Measurements from ENCODE around the gene WNT6.
A peak's percentile ranks its signal among the peaks of the same experiment; 100 is the strongest.

WNT6 gene

DNA sequence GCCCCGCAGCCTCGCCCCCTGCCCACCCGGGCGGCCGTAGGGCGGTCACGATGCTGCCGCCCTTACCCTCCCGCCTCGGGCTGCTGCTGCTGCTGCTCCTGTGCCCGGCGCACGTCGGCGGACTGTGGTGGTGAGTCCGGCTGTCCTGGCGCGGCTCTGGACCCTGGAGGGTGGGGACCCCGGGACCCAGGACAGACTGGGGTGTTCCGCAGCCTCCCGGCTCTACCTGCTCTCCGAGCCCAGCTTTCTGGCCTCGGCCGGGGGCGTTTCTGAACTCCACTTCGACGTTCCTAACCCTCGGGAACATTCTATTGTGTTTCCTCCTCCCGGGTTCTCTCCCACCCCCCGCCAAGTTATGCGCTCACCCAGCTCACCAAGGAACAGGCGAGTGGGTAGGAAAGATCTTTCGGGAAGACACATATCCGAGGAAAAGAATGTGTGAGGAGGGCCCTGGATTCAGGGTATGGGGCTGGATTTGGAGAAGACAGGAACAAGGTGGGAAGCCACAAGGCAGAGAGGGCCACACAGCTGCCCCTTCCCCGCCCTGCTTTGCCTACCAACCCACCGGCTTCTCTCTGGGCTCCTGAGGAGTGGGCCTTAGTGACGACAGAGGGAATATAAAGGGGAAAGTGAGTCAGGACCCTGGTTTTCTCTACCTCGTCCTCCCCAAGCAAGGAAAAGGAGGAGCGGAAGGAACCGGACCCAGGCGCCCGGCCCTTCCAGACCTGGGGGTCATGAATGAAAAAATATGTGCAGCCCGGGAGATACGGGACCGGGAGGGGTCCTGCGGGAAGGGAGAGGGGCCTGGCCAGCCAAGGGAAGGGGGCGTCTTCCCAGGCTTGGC lies 605 bp downstream of the WNT6 start:
- Histone ChIP-seq H3K27me3 (ENCODE audit: low read depth, low read length) (peaks cover 46% of the 10 kb centered on the region), H3K27ac (ENCODE audit: low read length) (no peak overlapping the region)

DNA sequence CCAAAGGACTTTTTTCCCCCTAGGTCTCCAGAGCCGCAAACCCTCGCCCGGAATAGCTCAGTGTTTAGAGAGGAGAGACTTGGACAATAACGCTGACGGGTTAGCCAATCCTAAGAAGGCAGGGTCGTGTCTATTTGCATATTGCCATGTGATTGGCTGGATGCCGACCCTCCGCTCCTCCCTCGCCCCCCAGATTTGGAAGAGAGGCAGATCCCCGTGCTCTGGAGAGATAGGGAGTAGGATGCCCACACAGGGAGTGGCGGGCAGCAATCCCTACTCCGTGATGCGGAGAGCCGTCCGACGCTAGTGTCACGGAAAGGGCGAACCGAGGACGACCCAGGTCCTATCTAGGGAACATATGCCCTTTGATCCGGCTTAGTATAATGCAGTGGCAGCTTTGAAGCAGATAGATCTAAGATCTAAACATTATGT lies 1.4 kb downstream of the WNT6 start:
- H3K4me3 ChIP-seq (ENCODE audit: low read depth in 1 of 2, low read length in 2 of 2) = no peak overlapping the region

More for the DNA sequence above, 605 bp downstream of the WNT6 start:
- Histone ChIP-seq H3K9me3 (ENCODE audit: control insufficient read depth in 1 of 2, low read length in 2 of 2) (no peaks in the 10 kb centered on the region), H3K36me3 (ENCODE audit: control insufficient read depth in 1 of 2, insufficient read depth in 2 of 2, low read length in 2 of 2) (no peaks in the 10 kb centered on the region), H3K4me3 (ENCODE audit: low read depth in 1 of 2, low read length in 2 of 2) (peak overlapping the region in 1 of 2 donors; percentile 47), H3K4me1 (ENCODE audit: control insufficient read depth in 1 of 2, insufficient read depth in 2 of 2, low read length in 2 of 2) (peaks cover 0 to 21% of the 10 kb centered on the region in 2 donors)

DNA sequence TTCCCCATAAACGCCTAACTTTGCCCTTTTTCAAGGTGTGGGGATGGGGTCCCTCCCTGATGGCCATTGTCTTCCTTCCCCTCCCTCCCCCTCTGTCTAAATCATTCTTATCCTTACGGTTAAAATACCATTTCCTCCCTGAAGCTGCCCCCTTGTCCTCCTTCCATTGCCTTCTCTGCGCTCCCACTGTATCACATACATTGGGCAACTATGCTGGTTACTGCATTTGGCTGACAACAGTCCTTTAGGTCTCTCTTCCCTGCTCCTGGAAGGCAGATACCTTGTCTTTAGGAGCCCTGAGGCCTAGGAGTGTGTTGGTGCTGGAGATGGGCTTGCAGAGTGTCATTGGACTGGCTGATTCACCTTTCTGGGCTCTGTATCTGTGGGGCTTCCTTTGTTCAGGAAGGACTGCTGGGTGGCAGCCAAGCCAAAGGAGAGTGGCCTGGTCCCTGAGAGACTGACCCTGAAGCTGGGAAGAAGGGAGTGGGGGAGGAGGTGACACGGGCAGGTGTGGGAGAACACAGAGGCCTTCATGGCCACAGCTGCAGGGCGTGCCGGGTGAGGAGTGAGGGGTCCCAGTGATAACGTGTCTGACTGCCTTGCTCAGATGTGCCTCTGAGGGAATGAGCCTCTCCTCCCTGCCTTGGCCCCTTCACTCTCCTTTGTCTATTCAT lies 2.2 kb downstream of the WNT6 start:
- H3K27me3 ChIP-seq (ENCODE audit: low read depth, low read length) = peaks cover 39% of the 10 kb centered on the region
- H3K4me3 ChIP-seq (ENCODE audit: low read depth in 1 of 2, low read length in 2 of 2) = no peak overlapping the region
- peaks cover 0 to 21% of the 10 kb centered on the region in 2 donors for H3K4me1 ChIP-seq (ENCODE audit: control insufficient read depth in 1 of 2, insufficient read depth in 2 of 2, low read length in 2 of 2)
- H3K27ac ChIP-seq (ENCODE audit: low read length) = no peak overlapping the region
- H3K9me3 ChIP-seq (ENCODE audit: control insufficient read depth in 1 of 2, low read length in 2 of 2) = no peaks in the 10 kb centered on the region
- H3K36me3 ChIP-seq (ENCODE audit: control insufficient read depth in 1 of 2, insufficient read depth in 2 of 2, low read length in 2 of 2) = no peaks in the 10 kb centered on the region

More for the DNA sequence above, 1.4 kb downstream of the WNT6 start:
- Histone ChIP-seq H3K27me3 (ENCODE audit: low read depth, low read length) (peaks cover 43% of the 10 kb centered on the region), H3K4me1 (ENCODE audit: control insufficient read depth in 1 of 2, insufficient read depth in 2 of 2, low read length in 2 of 2) (peaks cover 0 to 21% of the 10 kb centered on the region in 2 donors), H3K9me3 (ENCODE audit: control insufficient read depth in 1 of 2, low read length in 2 of 2) (no peaks in the 10 kb centered on the region), H3K27ac (ENCODE audit: low read length) (no peak overlapping the region), H3K36me3 (ENCODE audit: control insufficient read depth in 1 of 2, insufficient read depth in 2 of 2, low read length in 2 of 2) (no peaks in the 10 kb centered on the region)

DNA sequence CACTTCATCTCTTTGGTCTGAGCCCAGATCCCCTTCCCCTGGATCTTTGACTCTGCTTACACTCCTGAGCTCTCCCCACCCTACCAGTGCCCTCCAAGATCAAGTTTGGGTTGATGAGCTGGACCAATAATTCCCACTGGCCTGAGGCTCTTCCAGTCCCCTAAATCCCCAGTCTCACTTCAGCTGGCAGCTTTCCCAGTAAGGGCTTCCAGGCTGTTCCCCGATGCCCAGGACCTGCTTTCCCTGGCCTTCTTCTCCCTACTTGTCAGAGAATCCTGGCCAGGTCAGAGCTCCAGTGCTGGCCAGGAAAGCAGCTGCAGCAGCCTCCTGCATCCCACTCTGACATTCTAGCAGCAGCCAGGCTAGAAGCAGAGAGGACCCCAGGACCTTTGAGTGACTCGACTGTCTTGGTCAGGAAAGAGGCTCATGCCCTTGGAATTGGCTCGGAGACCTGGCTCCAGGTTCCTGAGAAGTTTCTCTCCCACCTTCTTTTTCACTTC lies 3.5 kb downstream of the WNT6 start:
- no peaks in the 10 kb centered on the region for H3K36me3 ChIP-seq (ENCODE audit: control insufficient read depth in 1 of 2, insufficient read depth in 2 of 2, low read length in 2 of 2)

DNA sequence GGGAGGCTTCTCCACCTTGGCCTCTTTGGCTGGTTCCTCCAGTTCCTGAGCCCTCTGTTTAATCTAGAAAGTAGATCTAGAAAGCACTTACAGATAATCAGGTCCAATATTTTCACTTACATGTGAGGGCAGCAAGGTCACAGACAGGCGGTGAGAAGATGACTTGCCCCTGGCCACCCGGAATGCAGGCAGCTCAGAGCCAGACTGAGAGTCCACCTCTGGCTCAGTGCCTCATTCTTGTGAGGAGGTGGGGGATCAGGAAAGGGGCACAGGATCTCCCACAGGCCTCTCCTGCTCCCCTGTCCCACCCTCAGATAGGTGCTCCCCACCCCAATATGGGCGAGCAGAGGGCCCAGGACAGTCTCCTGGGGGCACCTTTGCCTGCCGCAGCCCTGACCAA lies 5.8 kb downstream of the WNT6 start:
- H3K4me3 ChIP-seq (ENCODE audit: low read depth in 1 of 2, low read length in 2 of 2) = no peak overlapping the region
- H3K4me1 ChIP-seq (ENCODE audit: control insufficient read depth in 1 of 2, insufficient read depth in 2 of 2, low read length in 2 of 2) = peaks cover 0 to 8% of the 10 kb centered on the region in 2 donors
- no peaks in the 10 kb centered on the region for H3K9me3 ChIP-seq (ENCODE audit: control insufficient read depth in 1 of 2, low read length in 2 of 2)
- no peaks in the 10 kb centered on the region for H3K36me3 ChIP-seq (ENCODE audit: control insufficient read depth in 1 of 2, insufficient read depth in 2 of 2, low read length in 2 of 2)
- H3K27ac ChIP-seq (ENCODE audit: low read length) = no peak overlapping the region
- H3K27me3 ChIP-seq (ENCODE audit: low read depth, low read length) = peaks cover 24% of the 10 kb centered on the region

More for the DNA sequence above, 3.5 kb downstream of the WNT6 start:
- Histone ChIP-seq H3K27ac (ENCODE audit: low read length) (no peak overlapping the region), H3K4me3 (ENCODE audit: low read depth in 1 of 2, low read length in 2 of 2) (no peak overlapping the region), H3K4me1 (ENCODE audit: control insufficient read depth in 1 of 2, insufficient read depth in 2 of 2, low read length in 2 of 2) (peaks cover 0 to 21% of the 10 kb centered on the region in 2 donors), H3K27me3 (ENCODE audit: low read depth, low read length) (peaks cover 31% of the 10 kb centered on the region), H3K9me3 (ENCODE audit: control insufficient read depth in 1 of 2, low read length in 2 of 2) (no peaks in the 10 kb centered on the region)

DNA sequence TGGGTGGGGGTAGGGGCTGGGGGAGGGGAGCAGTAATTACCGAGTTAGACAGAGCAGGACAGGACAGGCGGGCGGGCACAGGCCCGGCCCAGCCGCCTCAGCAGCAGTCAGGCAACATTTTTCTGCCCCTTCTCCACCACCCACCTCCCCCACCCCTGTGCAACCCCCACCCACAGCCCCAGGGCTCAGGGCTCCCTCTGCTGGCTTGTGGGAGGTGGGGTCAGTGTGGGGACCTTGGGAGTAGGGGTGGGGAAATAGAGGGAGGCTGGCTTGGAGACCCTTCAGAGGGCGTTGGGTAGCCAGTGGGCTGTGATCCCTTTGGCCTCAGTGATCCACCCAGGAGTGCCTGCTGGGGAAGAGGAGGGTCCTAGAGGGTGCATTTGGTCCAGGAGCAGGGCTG lies 6.4 kb downstream of the WNT6 start:
- no peaks in the 10 kb centered on the region for H3K9me3 ChIP-seq (ENCODE audit: control insufficient read depth in 1 of 2, low read length in 2 of 2)
- peaks cover 26% of the 10 kb centered on the region for H3K27me3 ChIP-seq (ENCODE audit: low read depth, low read length)
- peaks cover 0 to 5% of the 10 kb centered on the region in 2 donors for H3K4me1 ChIP-seq (ENCODE audit: control insufficient read depth in 1 of 2, insufficient read depth in 2 of 2, low read length in 2 of 2)
- no peak overlapping the region for H3K27ac ChIP-seq (ENCODE audit: low read length)
- no peak overlapping the region for H3K4me3 ChIP-seq (ENCODE audit: low read depth in 1 of 2, low read length in 2 of 2)
- no peaks in the 10 kb centered on the region for H3K36me3 ChIP-seq (ENCODE audit: control insufficient read depth in 1 of 2, insufficient read depth in 2 of 2, low read length in 2 of 2)

DNA sequence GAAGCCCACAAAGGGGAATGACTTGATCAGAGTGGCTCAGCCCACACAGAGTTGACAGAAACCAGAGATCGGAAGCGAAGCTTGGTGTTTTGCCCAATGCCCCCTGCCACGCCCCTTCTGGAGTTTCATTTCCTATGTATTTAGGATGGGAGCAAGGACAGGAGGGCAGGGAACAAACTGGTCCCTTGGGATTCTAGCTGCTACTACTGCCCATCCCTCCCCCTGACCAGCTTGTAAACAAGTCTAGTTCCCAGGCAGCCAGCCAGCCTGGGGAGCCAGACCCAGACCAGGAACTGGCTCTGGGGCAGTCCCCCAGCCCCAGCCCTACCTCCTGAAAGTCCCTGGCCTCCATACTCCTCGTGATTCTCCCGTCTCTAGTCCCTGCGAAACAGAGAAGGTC lies 8.3 kb downstream of the WNT6 start:
- Histone ChIP-seq H3K36me3 (ENCODE audit: control insufficient read depth in 1 of 2, insufficient read depth in 2 of 2, low read length in 2 of 2) (no peaks in the 10 kb centered on the region), H3K4me3 (ENCODE audit: low read depth in 1 of 2, low read length in 2 of 2) (no peak overlapping the region), H3K27me3 (ENCODE audit: low read depth, low read length) (peaks cover 35% of the 10 kb centered on the region), H3K27ac (ENCODE audit: low read length) (no peak overlapping the region), H3K4me1 (ENCODE audit: control insufficient read depth in 1 of 2, insufficient read depth in 2 of 2, low read length in 2 of 2) (peaks cover 0 to 15% of the 10 kb centered on the region in 2 donors), H3K9me3 (ENCODE audit: control insufficient read depth in 1 of 2, low read length in 2 of 2) (no peaks in the 10 kb centered on the region)

DNA sequence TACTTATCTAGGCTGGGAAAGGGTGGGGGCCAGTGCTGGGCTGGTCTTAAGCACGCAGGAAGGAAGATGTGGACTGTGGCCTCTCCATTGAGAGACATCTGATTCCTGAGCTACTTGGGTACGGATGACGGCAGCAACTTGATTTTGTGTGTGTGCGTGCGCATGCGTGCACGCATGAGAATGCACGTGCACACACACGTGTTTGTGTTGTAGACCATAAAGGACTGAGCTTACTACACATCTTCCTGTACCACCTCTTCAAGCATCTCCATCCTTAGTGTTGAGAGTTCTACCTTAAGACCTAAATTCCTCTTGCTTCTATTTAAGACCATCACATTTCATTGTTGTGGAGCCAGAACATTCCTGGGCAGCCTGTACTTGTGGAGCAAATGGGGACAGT lies 9.5 kb downstream of the WNT6 start:
- Histone ChIP-seq H3K4me3 (ENCODE audit: low read depth in 1 of 2, low read length in 2 of 2) (no peak overlapping the region), H3K4me1 (ENCODE audit: control insufficient read depth in 1 of 2, insufficient read depth in 2 of 2, low read length in 2 of 2) (peaks cover 0 to 20% of the 10 kb centered on the region in 2 donors), H3K36me3 (ENCODE audit: control insufficient read depth in 1 of 2, insufficient read depth in 2 of 2, low read length in 2 of 2) (no peaks in the 10 kb centered on the region), H3K27ac (ENCODE audit: low read length) (no peak overlapping the region), H3K9me3 (ENCODE audit: control insufficient read depth in 1 of 2, low read length in 2 of 2) (no peaks in the 10 kb centered on the region), H3K27me3 (ENCODE audit: low read depth, low read length) (peaks cover 44% of the 10 kb centered on the region)

DNA sequence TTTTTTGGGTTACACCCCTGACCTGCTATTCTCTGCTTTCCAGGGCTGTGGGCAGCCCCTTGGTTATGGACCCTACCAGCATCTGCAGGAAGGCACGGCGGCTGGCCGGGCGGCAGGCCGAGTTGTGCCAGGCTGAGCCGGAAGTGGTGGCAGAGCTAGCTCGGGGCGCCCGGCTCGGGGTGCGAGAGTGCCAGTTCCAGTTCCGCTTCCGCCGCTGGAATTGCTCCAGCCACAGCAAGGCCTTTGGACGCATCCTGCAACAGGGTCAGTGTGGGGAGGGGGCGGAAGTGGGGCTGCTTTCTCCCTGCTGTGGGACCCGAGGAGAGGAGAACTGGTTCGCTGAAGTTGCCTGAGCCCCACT lies 11.4 kb downstream of the WNT6 start:
- Histone ChIP-seq H3K4me1 (ENCODE audit: control insufficient read depth in 1 of 2, insufficient read depth in 2 of 2, low read length in 2 of 2) (peaks cover 0 to 20% of the 10 kb centered on the region in 2 donors), H3K36me3 (ENCODE audit: control insufficient read depth in 1 of 2, insufficient read depth in 2 of 2, low read length in 2 of 2) (no peaks in the 10 kb centered on the region), H3K27ac (ENCODE audit: low read length) (no peak overlapping the region), H3K4me3 (ENCODE audit: low read depth in 1 of 2, low read length in 2 of 2) (peak overlapping the region in 1 of 2 donors; percentile 21), H3K9me3 (ENCODE audit: control insufficient read depth in 1 of 2, low read length in 2 of 2) (no peaks in the 10 kb centered on the region), H3K27me3 (ENCODE audit: low read depth, low read length) (peaks cover 52% of the 10 kb centered on the region)

DNA sequence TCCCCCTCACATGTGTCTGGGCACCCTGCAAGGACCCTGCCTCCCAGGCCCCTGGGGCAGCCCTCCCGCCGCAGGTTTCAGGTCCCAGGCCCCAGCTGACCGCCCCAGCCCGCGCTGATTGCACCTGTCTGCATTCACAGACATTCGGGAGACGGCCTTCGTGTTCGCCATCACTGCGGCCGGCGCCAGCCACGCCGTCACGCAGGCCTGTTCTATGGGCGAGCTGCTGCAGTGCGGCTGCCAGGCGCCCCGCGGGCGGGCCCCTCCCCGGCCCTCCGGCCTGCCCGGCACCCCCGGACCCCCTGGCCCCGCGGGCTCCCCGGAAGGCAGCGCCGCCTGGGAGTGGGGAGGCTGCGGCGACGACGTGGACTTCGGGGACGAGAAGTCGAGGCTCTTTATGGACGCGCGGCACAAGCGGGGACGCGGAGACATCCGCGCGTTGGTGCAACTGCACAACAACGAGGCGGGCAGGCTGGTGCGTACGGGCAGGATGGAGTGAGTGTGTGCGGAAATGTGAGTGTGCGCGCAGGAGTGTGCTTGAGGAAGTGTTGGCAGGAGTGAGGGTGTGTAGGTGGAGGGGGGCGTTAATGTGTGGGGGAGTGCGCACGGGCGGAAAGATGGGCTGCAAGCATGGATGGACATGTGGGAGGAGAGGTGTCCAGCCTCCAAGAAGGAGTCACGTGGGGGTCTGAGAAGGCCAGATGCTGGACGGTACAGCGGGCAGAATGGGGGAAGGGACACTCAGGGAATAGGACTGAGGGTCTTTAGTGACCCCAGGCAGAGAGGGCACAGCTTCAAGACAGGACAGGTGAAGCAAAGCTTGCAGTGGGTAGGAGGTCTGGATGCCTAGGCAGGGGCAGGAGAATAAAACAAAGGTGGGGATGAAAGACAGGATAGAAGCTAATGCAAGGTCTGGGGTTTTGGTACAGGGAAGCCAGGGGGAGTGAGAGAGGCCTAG lies 12.0 kb downstream of the WNT6 start:
- H3K27ac ChIP-seq (ENCODE audit: low read length) = no peak overlapping the region
- H3K27me3 ChIP-seq (ENCODE audit: low read depth, low read length) = peaks cover 52% of the 10 kb centered on the region
- H3K36me3 ChIP-seq (ENCODE audit: control insufficient read depth in 1 of 2, insufficient read depth in 2 of 2, low read length in 2 of 2) = no peaks in the 10 kb centered on the region

More for the DNA sequence above, 12.0 kb downstream of the WNT6 start:
- Histone ChIP-seq H3K9me3 (ENCODE audit: control insufficient read depth in 1 of 2, low read length in 2 of 2) (no peaks in the 10 kb centered on the region), H3K4me1 (ENCODE audit: control insufficient read depth in 1 of 2, insufficient read depth in 2 of 2, low read length in 2 of 2) (peaks cover 0 to 20% of the 10 kb centered on the region in 2 donors), H3K4me3 (ENCODE audit: low read depth in 1 of 2, low read length in 2 of 2) (peak overlapping the region in 1 of 2 donors; percentile 21)

Data from muscle layer of duodenum (tissue), 2 donors.